ENCODE data around the gene BZW1. TPM values are rescaled to one million over a fixed set of nuclear protein-coding genes. Genes with fewer than 3 reads are reported as not detected.

BZW1 gene
- total and polyA plus RNA-seq, 2 donors from 2014 or later = 50.5 to 188 TPM

DNA sequence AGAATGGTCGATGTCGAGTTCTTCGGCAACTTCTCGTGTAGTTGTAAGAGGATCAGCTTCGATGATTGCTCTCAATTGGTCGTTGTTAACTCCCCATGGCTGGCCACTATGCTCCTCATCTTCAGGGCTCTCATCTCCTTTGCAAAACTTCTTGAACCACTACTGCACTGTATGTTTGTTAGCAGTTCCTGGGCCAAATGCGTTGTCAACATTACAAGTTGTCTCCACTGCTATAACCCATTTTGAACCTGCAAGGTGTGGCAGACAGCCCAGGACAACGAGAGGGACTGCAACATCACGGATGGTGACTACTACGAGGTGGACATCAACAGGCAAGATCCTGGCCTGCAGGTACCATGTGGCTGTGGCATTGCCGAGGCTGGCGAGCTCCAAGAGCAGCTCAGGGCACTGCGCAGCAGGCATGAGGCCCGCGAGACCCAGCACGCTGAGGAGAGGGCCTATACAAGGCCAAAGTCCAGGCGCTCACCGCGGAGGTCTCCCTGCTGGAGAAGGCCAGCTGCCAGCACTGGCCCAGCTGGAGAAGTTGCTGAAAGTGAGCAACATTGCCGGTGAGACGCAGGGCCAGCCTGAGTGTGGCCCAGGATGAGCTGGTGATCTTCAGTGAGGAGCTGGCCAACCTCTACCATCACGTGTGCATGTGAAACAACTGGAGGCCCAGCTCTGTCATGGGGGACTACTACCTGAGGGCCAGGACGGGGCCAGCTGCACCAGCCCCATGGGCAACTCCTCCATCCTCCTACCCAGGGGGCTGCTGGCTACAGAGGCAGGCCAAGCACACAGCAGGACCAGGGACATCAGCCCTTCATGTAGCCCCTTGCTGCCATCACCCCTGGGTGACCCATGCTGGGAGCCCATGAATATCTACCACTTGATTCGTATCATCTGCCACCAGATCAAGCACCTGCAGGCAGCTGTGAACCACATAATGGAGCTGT lies 32.6 kb downstream of the BZW1 start:
- Histone ChIP-seq H3K36me3 (ENCODE audit: control insufficient read depth in 2 of 3, insufficient read depth in 3 of 3, low read length in 3 of 3) (no peaks in the 10 kb centered on the region), H3K9ac (ENCODE audit: low read length in 3 of 3) (no peak overlapping the region), H3K27ac (ENCODE audit: low read depth in 2 of 2, low read length in 2 of 2) (no peak overlapping the region), H3K4me3 (ENCODE audit: low read length in 3 of 3) (no peak overlapping the region), H3K9me3 (ENCODE audit: control insufficient read depth in 2 of 3, insufficient read depth in 1 of 3, low read length in 3 of 3) (no peaks in the 10 kb centered on the region), H3K4me1 (ENCODE audit: control insufficient read depth in 2 of 3, insufficient read depth in 2 of 3, low read depth in 1 of 3, low read length in 3 of 3) (no peaks in the 10 kb centered on the region), H3K27me3 (ENCODE audit: control insufficient read depth, insufficient read depth, low read length) (no peaks in the 10 kb centered on the region)
- intact Hi-C loops (cut with DNase I) = no loop called here
- TF ChIP-seq CTCF (IDR thresholded peaks at IDR 0.05; ENCODE audit: borderline replicate concordance, extremely low read depth, insufficient read depth) = no peak
- FAIRE-seq (no peak), DNase-seq (no peak)

- no peaks in the 10 kb centered on the region for H3K27me3 ChIP-seq (ENCODE audit: control insufficient read depth, insufficient read depth, low read length)
- TF ChIP-seq CTCF (IDR thresholded peaks at IDR 0.05; ENCODE audit: borderline replicate concordance, extremely low read depth, insufficient read depth) = no peak
- no peak for FAIRE-seq
Observed at GRCh38 chr2:200845194-200845593, 33.5 kb downstream of the BZW1 start.

GRCh38 chr2:200845669-200846325 lies 34.1 kb downstream of the BZW1 start:
- intact Hi-C loops (cut with DNase I) = no loop called here
- no peak overlapping the region for H3K27ac ChIP-seq (ENCODE audit: low read depth in 2 of 2, low read length in 2 of 2)
- no peak overlapping the region for H3K4me3 ChIP-seq (ENCODE audit: low read length in 3 of 3)
- no peaks in the 10 kb centered on the region for H3K27me3 ChIP-seq (ENCODE audit: control insufficient read depth, insufficient read depth, low read length)
- FAIRE-seq (no peak), DNase-seq (no peak)
- no peak for TF ChIP-seq CTCF (IDR thresholded peaks at IDR 0.05; ENCODE audit: borderline replicate concordance, extremely low read depth, insufficient read depth)
- no peaks in the 10 kb centered on the region for H3K9me3 ChIP-seq (ENCODE audit: control insufficient read depth in 2 of 3, insufficient read depth in 1 of 3, low read length in 3 of 3)
- H3K36me3 ChIP-seq (ENCODE audit: control insufficient read depth in 2 of 3, insufficient read depth in 3 of 3, low read length in 3 of 3) = peaks cover 0 to 2% (median 0%) of the 10 kb centered on the region in 3 donors
- H3K4me1 ChIP-seq (ENCODE audit: control insufficient read depth in 2 of 3, insufficient read depth in 2 of 3, low read depth in 1 of 3, low read length in 3 of 3) = no peaks in the 10 kb centered on the region
- H3K9ac ChIP-seq (ENCODE audit: low read length in 3 of 3) = no peak overlapping the region

More at GRCh38 chr2:200845194-200845593, 33.5 kb downstream of the BZW1 start:
- Histone ChIP-seq H3K9ac (ENCODE audit: low read length in 3 of 3) (no peak overlapping the region), H3K4me1 (ENCODE audit: control insufficient read depth in 2 of 3, insufficient read depth in 2 of 3, low read depth in 1 of 3, low read length in 3 of 3) (no peaks in the 10 kb centered on the region), H3K4me3 (ENCODE audit: low read length in 3 of 3) (no peak overlapping the region), H3K9me3 (ENCODE audit: control insufficient read depth in 2 of 3, insufficient read depth in 1 of 3, low read length in 3 of 3) (no peaks in the 10 kb centered on the region), H3K27ac (ENCODE audit: low read depth in 2 of 2, low read length in 2 of 2) (no peak overlapping the region), H3K36me3 (ENCODE audit: control insufficient read depth in 2 of 3, insufficient read depth in 3 of 3, low read length in 3 of 3) (no peaks in the 10 kb centered on the region)
- intact Hi-C loops (cut with DNase I) = no loop called here
- no peak for DNase-seq

All from kidney (tissue), 14 donors.